GM21367 (cell line): ENCODE data around the gene CD226.
A peak's percentile ranks its signal among the peaks of the same experiment; 100 is the strongest.
"Not testable (repeated sequence)": the region's sequence is repeated elsewhere in the genome, so short reads cannot be mapped to it uniquely, and the experiment has no call there.

Experiments used
- ATAC-seq: cut with Tn5 transposase; IDR thresholded peaks from one replicate; pipeline ENCODE4 v1.9.1; 2021; ENCODE audit not compliant: unreplicated experiment

The CD226 gene

DNA sequence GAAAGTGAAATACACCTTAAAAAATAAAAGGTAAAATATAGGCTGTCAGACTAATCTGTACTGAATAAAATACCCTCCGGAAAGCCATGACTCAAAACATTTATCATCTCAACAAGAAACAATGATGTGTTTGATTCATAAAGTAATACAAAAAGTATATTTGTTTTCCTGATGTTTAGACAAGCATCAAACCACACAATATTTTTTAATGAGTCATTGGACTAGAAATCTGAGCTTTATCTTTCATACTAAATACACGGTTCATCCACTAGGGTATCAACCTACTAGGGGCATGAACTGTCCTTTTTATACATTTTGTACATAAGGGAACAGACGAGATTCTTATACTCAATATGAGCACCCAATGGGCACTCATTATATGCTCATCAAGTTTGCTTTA lies 31.3 kb downstream of the CD226 start:
- ATAC-seq = no peak

DNA sequence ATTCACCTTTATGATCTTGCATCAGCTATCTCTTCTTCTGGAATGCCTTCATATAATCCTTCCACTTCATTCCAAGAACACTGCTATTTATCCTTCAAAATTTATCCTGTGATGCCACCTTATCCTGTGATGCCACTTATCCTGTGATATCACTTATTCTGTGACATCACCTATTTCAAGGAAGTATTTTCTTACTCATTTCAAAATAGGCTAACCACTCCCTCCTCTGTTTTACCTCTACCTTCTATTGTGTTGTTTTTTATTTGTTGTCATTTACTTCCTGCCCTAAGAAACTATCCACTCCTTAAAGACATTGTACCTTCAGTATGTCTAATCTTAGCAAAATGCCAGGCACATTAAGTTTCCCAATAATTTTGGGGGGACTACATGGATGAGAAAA lies 38.8 kb downstream of the CD226 start:
- no peak for ATAC-seq

DNA sequence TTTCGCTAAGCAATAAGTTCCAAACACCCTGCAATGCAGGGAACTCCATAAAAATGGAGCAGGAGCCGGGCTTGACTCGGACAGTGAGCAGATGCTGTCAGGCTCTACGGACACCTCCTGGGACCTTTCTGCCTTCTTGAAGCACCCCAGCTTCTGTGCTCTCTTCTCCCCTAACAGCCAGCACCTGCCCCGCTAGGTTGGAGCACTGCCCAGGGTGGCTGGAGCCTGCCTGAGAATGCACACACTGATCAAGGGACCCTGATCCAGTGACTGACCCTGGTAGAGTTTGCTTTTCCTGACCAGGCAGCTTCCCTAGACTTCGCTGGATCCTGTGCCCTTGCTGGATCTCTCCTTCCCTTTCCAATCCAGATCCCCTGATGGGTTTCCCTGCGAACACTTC lies 40.9 kb downstream of the CD226 start:
- no peak for ATAC-seq

- no peak for ATAC-seq
Observed at GRCh38 chr18:69900941-69901340, 46.7 kb downstream of the CD226 start.

- ATAC-seq = not testable (repeated sequence)
Observed at GRCh38 chr18:69899154-69899923, 48.3 kb downstream of the CD226 start.

DNA sequence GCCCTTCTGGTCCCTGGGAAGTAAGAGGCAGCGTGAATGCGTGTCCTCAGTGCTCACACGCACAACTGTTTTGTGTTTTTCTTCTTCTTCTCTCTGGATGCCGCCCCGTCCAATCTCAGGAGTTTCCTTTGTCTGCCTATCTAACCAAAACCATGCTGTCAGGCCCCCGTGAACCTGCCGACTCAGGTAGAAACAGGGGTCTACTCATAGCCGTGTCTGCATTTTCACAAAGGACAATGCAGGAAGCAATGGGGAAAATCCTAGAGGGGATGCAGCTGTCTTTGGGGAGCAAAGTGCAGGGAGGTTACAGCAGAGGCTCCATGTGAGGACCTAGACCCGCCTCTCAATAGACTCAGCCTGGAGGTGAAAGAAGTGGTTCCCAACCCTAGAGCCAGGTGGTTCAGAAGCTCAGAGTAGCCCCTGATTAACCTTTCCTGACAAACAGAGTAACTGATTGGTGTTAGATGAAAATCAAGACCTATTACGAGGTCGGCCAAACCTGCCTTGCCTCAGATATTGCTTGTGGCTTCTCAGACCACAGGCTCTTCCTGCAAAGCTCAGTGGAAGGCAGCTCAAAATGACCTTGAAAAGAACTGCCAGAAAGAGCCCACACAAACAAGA lies 49.3 kb downstream of the CD226 start:
- ATAC-seq = peak; percentile 42

DNA sequence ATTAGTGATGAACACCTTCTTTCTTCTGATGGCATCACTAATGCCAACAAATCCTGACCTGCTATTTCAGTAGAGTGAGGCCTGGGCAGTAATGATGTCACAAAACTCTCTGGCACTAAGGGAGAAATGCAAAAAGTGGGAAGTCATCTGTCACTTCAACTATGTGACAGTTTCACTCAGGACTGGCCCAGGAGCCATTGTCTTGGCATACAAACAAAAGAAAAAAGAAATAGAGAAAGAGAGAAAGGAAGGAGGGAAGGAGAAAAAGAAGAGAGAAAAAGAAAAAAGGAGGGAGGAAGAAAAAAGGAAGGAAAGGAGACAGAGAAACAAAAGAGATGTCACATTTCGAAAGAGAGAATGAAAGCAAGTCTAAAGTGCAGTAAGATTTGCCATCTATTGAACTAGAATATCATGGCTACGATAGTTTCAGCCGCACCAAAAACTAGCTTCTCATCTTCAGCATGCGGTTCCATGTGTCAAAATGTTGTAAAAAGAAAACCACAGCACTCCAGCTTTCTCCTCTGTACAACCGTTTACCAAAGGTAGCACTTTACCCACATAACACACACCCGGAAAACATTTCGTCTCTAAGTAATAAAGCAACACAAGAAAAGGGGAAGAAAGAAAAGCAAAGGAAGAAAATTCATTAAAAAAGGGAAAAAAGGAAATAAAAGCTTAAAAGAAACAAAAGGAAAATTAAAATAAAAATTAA lies 50.1 kb downstream of the CD226 start:
- ATAC-seq = no peak

GRCh38 chr18:69895066-69896047 lies 52.3 kb downstream of the CD226 start:
- no peak for ATAC-seq

- ATAC-seq = no peak
Observed at GRCh38 chr18:69894467-69894866, 53.2 kb downstream of the CD226 start.

DNA sequence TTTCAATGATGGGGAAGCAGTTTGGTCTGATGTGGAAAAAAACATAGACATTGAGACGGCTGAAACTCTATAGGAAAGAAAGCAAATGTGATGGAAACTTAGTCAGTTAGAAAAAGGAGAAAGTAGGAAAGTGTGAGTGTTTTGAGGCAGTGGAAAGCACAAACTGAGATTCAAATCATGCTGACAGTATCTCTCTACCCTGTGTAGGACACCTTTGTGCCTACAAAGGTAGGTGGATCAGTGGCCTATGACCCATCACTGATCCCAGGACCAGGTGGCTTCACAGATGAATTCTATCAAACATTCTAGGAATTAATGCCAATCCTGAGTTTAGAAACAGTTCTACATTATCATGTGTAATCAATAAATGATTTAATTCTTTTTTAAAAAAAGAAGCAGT lies 57.1 kb downstream of the CD226 start:
- no peak for ATAC-seq

DNA sequence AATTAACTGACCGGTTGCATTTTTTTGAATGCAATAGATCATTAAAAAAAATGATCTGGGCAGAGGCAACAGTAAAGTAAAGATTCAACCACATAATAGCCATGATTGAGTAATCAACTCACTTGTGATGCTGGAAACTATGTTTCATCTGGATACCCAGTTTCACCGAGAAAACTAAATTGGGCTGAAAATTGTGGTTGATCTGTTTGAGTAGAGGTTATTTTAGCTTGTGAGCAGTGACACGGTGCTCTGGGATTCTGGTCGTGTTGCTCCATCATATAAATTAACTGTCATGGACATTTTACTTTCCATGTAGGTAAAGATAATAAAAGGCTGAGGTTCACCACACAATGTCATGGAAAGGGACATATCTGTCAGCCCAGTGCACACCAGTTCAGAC lies 58.7 kb downstream of the CD226 start:
- no peak for ATAC-seq

GRCh38 chr18:69887256-69887655 lies 60.4 kb downstream of the CD226 start:
- ATAC-seq = no peak

DNA sequence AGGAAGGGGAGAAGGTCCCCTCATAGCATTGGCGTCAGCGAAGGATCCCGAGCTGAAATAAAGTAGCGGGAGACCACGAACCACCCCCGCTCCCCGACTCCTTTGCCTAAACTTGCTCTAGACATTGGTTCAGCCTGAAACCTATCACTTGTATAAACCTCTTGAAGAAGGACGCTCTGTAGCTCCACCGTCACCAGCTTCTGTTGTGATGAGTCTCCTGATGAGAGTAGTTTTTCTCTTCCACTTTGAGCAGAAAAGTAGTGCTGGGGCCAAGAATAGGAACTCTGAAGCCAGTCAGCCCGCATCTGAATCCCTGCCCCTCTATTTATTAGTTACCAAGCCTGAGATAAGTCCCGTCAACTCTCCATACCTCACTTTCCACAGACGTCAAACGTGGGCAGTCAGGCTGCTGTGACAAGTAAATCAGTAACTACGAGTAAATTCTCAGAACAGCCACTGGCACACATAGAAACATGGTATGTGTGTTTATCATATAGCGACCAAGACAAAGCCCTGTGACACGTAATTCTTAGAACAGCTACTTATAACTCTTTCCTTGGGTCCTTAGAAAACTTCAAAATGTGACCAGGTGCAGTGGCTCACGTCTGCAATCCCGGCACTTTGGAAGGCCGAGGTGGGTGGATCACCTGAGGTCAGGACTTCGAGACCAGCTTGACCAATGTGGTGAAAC lies 61.7 kb downstream of the CD226 start:
- peak; percentile 64 for ATAC-seq

- ATAC-seq = no peak
Observed at GRCh38 chr18:69885355-69885754, 62.3 kb downstream of the CD226 start.

- no peak for ATAC-seq
Observed at GRCh38 chr18:69883781-69884180, 63.9 kb downstream of the CD226 start.

DNA sequence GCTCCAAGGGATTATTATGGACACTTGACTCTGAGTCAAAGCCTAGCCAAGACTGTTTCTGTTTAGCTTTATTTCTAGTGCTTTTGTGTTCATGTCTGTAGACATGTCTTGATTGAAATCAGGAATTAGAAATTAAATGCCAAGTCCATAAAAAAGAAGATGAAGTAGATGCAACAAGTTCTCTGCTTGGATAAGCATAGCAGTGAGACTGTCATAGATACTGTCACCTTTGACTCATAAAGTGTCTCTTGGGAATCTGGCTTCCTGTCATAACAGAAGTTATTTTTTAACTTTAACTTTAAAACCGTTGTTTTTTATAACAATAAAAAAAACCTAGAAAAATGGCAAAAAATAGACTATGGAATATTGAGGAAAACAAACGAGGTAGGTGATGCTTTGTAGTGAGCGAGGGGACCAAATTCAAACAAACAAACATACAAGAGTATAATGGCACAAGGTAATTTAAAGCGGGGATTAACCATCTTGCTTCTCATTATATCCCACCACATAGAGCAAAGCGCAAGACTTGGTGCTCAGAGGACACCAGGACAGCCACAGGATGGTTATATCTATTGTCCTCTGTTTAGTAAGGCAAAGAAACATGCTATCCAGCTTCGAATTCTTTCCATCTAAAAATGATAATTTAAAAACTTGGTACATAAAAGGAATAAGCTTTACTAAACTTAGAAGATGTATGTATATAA lies 64.6 kb downstream of the CD226 start:
- peak; percentile 40 for ATAC-seq

DNA sequence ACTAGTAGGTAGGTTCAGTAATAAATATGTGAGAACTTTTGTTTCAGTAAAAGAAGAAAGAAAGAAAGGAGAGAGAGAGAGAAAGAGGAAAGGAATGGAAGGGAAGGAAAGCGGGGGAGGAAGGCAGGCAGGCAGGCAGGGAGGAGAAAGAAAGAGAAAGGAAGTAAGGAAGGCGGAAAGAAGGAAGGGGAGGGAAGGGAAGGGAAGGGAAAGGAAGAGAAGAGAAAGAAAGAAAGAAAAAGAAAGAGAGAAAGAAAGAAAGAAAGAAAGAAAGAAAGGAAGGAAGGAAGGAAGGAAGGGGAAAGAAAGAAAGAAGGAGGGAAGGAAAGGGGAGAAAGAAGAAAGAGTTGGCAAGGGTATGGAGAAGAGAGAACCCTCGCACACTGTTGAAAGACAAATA lies 67.6 kb downstream of the CD226 start:
- no peak for ATAC-seq

DNA sequence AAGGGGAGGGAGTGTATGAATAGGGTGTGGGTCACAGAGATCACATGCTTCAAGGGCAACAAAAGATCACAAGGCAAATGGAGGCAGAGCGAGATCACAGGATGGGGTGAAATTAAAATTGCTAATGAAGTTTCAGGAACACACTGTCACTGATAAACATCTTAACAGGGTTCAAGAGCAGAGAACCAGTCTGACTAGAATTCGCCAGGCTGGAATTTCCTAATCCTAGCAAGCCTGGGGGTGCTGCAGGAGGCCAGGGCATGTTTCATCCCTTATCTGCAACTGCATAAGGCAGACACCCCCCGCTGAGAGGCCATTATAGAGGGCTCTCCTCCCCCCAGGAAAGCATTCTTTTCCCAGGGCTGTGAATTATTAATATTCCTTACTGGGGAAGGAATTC lies 68.6 kb downstream of the CD226 start:
- ATAC-seq = not testable (repeated sequence)

GRCh38 chr18:69878213-69878933 lies 69.3 kb downstream of the CD226 start:
- ATAC-seq = no peak
